ENCODE measurements around the gene MXRA8.

MXRA8 gene

DNA sequence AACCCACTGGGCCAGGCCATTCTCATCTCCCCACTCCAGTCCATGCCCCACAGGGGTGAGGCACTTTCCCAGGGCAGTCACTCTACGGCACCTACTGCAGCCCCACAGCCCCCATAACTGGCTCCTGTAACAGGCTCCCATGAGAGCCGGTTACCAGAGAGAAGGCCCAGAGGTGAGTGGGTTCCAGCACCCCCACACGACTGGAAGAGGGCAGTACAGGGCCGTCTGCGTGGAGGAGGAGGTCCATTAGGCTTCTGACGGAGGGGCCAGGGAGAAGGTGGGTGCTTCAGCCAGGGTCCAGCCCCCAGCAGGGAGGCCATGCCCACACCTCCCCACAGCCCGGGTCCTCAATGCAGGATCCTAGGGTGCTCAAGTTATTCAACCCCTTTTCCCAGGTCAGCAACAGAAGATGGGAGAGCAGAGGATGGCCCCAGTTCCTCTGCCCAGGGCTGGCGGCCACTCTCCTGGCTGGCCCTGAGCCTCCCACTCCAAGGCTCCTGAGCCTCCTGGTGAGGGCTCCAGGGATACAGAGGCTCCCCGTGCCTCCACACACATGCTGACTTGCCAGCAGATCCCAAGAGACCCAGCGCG, 52.2 kb downstream of the MXRA8 start:
- DNase-seq, result no peak

DNA sequence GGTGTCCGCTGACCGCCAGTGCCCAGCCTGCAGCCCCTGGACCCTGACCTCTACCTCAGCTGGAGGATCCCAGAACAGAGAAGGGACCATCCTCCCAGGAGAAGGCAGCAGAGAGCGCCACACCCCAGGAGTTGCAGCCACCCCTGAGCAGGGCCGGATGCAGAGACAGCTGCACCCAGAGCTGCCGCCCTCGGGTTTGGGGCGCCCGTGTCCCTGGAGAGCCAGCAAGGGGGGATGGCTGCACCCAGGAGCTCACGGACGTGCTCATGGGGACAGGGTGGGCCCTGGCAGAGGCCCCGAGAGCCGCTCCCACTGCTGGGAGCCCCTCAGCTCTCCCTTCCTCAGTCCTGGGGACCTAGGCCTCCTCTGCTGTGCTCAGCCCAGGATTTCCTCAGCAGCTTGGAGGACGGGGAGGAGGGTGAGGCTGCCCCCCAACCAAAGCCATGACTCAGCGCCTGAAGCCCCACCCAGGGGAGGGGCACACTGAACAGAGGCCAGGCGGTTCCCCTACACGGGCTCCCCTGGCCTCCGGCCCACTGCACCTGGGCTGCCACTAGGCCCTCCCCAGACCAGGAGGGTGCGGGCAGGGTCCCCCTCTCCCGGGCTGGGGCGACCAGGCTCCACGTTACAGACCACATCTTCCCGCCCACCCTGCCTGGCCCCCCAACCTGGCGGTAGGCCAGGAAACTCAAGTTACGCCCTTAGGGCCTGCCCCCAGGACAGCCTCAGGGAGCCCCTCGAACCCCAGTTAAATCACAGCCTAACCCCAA, 52.9 kb downstream of the MXRA8 start:
- DNase-seq, result peak; percentile 68 to 77

DNA sequence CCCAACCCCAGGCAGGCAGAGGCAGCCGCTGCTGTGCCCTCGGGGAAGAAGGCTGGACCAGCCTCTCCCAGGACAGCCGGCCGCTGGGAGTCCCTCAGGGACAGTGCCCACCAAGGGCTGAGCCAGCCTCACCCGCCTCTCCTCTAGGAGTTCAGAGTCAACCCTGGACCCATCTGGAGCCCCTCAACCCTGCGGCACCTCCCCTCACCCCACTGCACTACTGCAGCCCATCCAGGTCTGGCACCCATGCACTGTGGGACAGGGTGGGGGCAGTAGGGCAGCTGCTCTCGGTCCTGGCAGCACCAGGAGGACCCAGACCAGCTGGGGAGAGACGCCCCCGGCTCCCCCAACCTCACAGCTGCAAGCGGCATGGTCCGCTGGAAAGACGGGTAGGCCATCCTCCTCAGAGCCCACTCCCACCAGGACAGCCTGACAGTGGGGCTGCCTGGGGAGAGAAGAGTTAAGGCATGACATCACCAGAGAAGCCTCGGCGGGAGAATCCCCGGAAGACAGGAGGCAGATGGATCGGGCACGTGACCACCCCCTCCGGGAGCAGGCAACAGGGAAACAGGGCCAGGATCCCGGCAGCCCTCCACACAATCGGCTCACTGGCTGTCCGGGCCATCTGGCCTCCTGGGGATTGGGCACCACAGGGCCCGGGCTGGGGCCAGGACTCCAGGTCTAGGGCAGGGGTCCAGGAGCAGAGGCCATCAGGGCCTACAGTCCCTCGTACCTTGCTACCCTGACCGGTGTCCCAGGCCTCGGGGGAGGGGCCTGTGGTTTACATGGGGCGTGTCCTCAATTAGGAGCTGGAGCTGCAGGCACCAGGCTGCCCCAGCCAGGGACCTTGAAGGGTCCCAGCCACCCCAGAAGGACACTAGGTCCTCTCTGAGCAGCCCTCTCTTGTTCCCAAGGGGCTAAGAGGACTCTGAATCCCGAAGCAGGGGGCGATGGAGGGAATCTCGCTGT, 53.7 kb downstream of the MXRA8 start:
- DNase-seq, result no peak

DNA sequence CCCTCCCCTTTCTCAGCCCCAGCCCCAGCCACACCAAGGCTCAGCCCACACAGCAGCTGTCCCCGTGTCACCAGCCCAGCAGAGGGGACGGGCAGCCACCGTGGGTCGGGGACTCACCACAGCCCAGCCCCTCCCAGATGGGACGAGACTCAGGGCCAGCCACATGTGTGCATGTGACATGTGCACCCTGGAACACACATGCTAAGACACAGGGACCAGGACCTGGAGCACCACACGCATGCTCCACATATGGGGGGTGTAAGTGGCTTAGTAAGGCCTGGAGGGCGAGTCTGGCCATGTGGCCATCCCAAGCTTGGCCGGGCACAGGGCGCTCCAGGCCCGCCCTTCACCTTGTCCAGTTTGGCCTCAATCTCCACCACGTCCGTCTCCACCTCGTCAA, 54.6 kb downstream of the MXRA8 start:
- no peak for DNase-seq

DNA sequence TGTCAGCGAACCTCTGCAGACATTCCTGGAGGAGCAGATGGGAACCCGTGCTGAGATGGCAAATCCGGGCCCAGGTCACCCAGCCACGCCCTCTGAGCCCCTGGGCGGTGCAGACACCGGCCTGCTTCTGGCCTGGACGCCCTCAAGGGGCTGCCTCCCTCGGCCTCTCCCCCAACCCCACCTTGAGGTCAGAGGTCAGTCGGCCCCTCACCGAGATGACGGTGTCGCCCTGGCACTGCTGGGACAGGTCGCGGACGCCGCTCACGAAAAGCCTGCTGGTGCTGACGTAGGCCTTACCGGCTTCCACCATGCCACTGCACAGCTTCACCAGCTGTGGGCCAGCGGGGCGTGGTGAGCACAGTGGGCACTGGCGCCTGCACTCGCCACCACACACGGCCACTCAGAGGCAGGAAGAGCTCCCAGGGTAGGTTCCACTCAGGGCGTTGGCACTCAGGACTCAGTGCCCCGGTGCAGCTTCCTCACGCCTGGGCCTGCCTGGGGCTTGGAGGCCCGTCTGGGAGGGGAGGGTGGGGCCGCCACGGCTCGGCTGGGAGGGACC, 55.3 kb downstream of the MXRA8 start:
- DNase-seq, result no peak

Data from Kasumi-1 (cell line).